Measurements from ENCODE around the gene FPR2.

The FPR2 gene

DNA sequence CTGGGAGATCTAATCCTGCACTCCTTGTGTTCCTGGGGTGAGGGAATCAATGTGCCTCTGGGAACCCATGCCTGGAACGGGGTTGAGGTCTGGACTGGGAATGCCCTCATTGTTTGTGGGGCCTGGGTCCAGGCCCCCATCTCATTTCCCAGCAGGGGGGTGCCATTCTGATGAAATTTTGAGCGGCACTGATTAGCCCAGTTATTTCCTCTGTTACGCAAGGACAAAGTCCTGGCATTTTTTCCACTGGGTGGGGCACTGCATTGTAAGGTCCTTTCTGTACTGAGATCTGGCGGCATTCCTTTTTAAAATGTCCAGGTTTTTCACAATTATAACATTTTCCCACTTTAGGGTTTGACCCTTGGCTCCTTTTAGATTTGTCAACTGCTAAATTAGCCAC is 48.8 kb downstream of the FPR2 start:
- Histone ChIP-seq H3K4me3 (no peak overlapping the region), H3K36me3 (ENCODE audit: insufficient read depth, low read length) (no peaks in the 10 kb centered on the region), H3K9ac (ENCODE audit: insufficient read length) (no peak overlapping the region), H3K27ac (no peak overlapping the region), H3K9me3 (ENCODE audit: low read depth, low read length) (0 out of 2 replicates have a peak, but pooled peaks cover 5% of the 10 kb centered on the region)
- no peak for TF ChIP-seq FOXP2 (optimal IDR thresholded peaks at IDR 0.05; ENCODE audit: control extremely low read depth, extremely low read length, insufficient read depth)
- no peak for DNase-seq (ENCODE audit: low read depth, low spot score)

DNA sequence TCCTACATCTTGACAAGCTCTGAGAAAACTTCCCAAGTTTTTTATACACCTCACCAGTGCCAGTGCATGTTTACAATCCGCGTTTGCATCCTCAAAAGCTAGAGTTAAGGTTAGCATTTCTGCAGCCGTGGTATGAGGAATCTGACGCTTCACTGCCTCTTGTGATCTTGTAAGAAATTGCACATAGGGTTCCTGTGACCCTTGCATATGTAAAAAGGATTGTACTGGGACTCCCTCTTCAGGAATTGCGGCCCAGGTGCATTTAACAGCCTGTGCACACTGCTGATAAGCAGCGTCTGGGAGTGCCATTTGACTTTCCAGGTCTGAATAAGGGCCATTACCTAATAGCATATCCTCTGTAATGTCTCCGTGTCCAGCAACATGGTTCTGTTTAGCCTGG is 49.2 kb downstream of the FPR2 start:
- no peak for TF ChIP-seq EZH2 (IDR thresholded peaks at IDR 0.05)
- no peak for TF ChIP-seq FOXP2 (optimal IDR thresholded peaks at IDR 0.05; ENCODE audit: control extremely low read depth, extremely low read length, insufficient read depth)
- no peak for TF ChIP-seq POLR2AphosphoS5 (IDR thresholded peaks at IDR 0.05; ENCODE audit: borderline replicate concordance, low read depth, low read length)
- DNase-seq (ENCODE audit: low read depth, low spot score) = no peak
- Histone ChIP-seq H3K27ac (no peak overlapping the region), H3K9ac (ENCODE audit: insufficient read length) (no peak overlapping the region), H3K36me3 (ENCODE audit: insufficient read depth, low read length) (no peaks in the 10 kb centered on the region), H3K9me3 (ENCODE audit: low read depth, low read length) (0 out of 2 replicates have a peak, but pooled peaks cover 5% of the 10 kb centered on the region), H3K4me3 (no peak overlapping the region)

DNA sequence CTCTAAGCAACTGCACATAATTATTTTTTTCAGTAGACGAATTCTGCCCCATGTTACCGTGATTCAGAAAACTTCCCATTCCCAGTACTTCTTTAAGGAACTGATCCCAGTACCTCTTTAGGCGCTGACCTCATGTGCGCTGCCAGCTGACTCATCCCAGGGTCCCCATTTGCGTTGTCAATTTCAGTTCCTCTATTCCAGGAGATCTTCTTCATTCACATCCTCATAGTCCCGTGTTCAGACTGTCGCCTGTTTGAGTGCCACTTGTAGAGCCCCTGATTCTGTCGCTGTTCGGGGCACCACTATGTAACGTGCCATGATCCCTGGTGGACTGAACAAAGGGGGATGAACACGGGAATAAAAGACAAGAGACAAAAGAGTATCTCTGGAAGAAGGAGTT is 50.4 kb downstream of the FPR2 start:
- Histone ChIP-seq H3K27ac (no peak overlapping the region), H3K36me3 (ENCODE audit: insufficient read depth, low read length) (no peaks in the 10 kb centered on the region), H3K4me3 (no peak overlapping the region), H3K9me3 (ENCODE audit: low read depth, low read length) (0 out of 2 replicates have a peak, but pooled peaks cover 5% of the 10 kb centered on the region), H3K9ac (ENCODE audit: insufficient read length) (no peak overlapping the region)
- no peak for TF ChIP-seq EZH2 (IDR thresholded peaks at IDR 0.05)
- TF ChIP-seq POLR2AphosphoS5 (IDR thresholded peaks at IDR 0.05; ENCODE audit: borderline replicate concordance, low read depth, low read length) = no peak
- no peak for TF ChIP-seq FOXP2 (optimal IDR thresholded peaks at IDR 0.05; ENCODE audit: control extremely low read depth, extremely low read length, insufficient read depth)
- DNase-seq (ENCODE audit: low read depth, low spot score) = no peak

DNA sequence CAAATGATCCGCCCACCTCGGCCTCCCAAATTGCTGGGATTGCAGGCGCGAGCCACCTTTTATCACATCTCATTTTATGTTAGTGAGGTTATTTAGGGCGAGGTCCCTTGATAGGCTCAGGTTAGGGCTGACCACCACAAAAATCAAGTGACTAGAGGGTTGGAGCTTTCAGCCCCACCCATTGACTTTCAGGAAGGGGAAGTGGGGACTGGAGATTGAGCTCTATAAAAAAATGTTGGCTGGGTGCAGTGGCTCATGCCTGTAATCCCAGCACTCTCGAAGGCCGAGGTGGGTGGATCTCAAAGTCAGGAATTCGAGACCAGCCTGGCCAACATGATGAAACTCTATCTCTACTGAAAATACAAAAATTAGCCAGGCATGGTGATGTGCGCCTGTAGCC is 54.1 kb downstream of the FPR2 start:
- H3K9me3 ChIP-seq (ENCODE audit: low read depth, low read length) = no peaks in the 10 kb centered on the region
- H3K27ac ChIP-seq = no peak overlapping the region
- no peak for TF ChIP-seq POLR2AphosphoS5 (IDR thresholded peaks at IDR 0.05; ENCODE audit: borderline replicate concordance, low read depth, low read length)
- H3K36me3 ChIP-seq (ENCODE audit: insufficient read depth, low read length) = no peaks in the 10 kb centered on the region
- no peak overlapping the region for H3K4me3 ChIP-seq
- no peak for DNase-seq (ENCODE audit: low read depth, low spot score)
- H3K9ac ChIP-seq (ENCODE audit: insufficient read length) = no peak overlapping the region

DNA sequence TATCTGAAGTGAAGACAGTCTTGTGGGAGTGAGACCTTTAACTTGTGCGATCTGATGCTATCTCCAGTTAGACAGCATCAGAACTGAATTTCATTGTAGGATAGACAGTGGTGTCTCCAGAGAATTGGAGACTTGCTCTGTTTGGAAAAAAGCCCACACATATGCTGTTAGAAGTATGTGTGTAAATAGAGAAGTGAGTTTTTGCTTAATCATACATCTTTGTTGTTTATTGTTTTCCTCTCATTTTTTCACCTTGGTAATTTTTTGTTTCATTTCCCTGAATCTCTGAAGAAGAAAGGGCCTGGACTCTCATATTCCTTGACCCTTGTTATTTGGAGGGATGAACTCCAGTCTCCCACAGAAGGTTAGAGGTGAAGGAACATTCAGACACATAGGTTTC is 55.7 kb downstream of the FPR2 start:
- H3K36me3 ChIP-seq (ENCODE audit: insufficient read depth, low read length) = no peaks in the 10 kb centered on the region
- no peak overlapping the region for H3K4me3 ChIP-seq
- TF ChIP-seq FOXP2 (optimal IDR thresholded peaks at IDR 0.05; ENCODE audit: control extremely low read depth, extremely low read length, insufficient read depth) (no peak), EZH2 (IDR thresholded peaks at IDR 0.05) (no peak), POLR2AphosphoS5 (IDR thresholded peaks at IDR 0.05; ENCODE audit: borderline replicate concordance, low read depth, low read length) (no peak)
- DNase-seq (ENCODE audit: low read depth, low spot score) = no peak
- H3K9me3 ChIP-seq (ENCODE audit: low read depth, low read length) = no peaks in the 10 kb centered on the region
- H3K27ac ChIP-seq = no peak overlapping the region
- H3K9ac ChIP-seq (ENCODE audit: insufficient read length) = no peak overlapping the region

DNA sequence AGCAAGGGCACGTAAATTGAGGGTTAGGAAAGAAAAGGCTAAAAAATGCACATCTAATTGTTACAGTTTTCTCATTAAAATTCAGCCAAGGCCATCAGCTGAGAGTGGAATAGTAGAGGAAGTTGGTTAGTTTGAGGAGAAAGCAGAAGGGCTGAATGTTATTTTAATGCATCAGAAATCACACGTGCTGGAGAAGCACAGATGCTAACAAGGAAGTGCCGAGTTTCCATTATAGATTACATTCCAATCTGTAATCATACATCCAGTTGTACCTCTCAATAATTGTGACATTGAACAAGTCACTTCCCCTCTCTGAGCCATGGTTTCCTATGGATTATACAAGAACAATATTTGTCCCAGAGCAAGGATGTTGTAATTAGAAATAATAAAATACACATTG is 59.0 kb downstream of the FPR2 start:
- no peak overlapping the region for H3K9ac ChIP-seq (ENCODE audit: insufficient read length)
- no peak for DNase-seq (ENCODE audit: low read depth, low spot score)
- H3K27ac ChIP-seq = no peak overlapping the region
- no peaks in the 10 kb centered on the region for H3K9me3 ChIP-seq (ENCODE audit: low read depth, low read length)
- H3K4me3 ChIP-seq = no peak overlapping the region
- no peaks in the 10 kb centered on the region for H3K36me3 ChIP-seq (ENCODE audit: insufficient read depth, low read length)
- TF ChIP-seq POLR2AphosphoS5 (IDR thresholded peaks at IDR 0.05; ENCODE audit: borderline replicate concordance, low read depth, low read length) (no peak), FOXP2 (optimal IDR thresholded peaks at IDR 0.05; ENCODE audit: control extremely low read depth, extremely low read length, insufficient read depth) (no peak), EZH2 (IDR thresholded peaks at IDR 0.05) (no peak)
